Measurements from ENCODE around the gene DCC.

DNA sequence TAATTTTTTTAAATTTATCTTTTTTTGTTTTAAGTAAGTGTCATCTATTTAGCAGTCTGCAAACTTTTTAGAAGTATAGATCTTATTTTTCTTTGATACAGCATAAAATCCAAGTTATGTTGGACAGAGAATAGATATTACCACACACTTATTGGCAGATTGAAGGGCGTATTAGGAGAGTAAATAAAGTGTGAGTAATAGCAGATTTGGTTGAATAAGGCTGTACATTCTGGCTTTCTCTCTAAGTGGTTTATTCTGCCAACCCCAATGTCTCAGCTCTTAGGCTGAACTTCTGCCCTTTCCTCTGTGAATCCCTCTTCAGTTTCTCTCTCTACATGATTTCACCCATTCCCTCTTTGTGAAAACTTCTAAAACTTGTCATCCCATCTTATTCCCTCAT lies 651.2 kb downstream of the DCC start:
- no peak for TF ChIP-seq EZH2 (IDR thresholded peaks at IDR 0.05; ENCODE audit: low read length, missing control alignments)
- TF ChIP-seq, protein P1, sequence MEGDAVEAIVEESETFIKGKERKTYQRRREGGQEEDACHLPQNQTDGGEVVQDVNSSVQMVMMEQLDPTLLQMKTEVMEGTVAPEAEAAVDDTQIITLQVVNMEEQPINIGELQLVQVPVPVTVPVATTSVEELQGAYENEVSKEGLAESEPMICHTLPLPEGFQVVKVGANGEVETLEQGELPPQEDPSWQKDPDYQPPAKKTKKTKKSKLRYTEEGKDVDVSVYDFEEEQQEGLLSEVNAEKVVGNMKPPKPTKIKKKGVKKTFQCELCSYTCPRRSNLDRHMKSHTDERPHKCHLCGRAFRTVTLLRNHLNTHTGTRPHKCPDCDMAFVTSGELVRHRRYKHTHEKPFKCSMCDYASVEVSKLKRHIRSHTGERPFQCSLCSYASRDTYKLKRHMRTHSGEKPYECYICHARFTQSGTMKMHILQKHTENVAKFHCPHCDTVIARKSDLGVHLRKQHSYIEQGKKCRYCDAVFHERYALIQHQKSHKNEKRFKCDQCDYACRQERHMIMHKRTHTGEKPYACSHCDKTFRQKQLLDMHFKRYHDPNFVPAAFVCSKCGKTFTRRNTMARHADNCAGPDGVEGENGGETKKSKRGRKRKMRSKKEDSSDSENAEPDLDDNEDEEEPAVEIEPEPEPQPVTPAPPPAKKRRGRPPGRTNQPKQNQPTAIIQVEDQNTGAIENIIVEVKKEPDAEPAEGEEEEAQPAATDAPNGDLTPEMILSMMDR (conservative IDR thresholded peaks at IDR 0.05 in 1 of 2, IDR thresholded peaks at IDR 0.05 in 1 of 2; ENCODE audit: low read depth in 1 of 2, low read length in 2 of 2): no peak

All from fibroblast of lung (primary cell).